ENCODE data around the gene CBLN3. TPM values are rescaled to one million over a fixed set of nuclear protein-coding genes. Genes with fewer than 3 reads are reported as not detected.
A peak's percentile ranks its signal among the peaks of the same experiment; 100 is the strongest.

The CBLN3 gene
- total RNA-seq, 4 donors from 2014 or later, result 0.16 to 0.36 (median 0.24) TPM; not detected in 1

DNA sequence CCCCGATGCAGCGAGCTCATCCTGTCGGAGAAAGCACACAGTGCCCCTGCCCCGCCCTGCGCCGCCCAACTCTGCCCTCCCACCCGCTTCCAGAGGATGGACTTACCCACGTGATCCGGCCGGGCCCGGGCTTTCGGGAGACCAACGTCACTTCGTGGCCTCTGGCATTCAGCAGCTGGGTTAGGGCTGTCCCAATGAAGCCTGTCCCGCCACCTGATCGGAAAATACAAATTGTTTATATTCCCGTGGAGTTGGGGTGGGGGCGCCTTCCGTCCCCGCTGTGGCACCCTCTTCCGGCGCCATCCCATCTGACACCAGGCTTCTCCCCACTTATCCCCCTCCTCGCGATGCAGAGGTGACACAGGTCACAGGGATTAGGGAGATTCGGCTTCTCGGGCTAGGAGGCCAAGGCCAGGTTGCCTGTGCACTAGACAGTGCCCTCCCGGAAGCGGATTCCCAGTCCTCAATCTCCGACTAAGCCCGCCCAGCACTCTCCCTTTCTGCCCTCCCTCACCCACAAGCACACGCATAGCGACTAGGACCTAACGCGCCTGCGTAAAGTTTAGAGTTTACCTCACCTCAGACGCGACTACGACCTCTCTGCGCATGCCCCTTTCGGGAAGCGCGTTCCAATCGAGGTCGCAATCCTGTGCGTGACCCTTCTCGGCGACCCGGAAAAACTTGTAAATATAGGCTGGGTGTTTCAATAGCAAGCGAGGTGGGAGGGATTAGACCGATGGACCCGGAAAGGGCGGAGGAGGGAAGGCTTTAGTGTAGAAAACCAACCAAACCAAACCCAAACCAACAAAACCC lies 13.0 kb upstream of the CBLN3 start, which contains the start of gene SDR39U1:
Gene SDR39U1 (minus strand): TSS at position 537 of the 813 bp plus-strand sequence. CDS start 7 bp downstream, at position 530.
- TF ChIP-seq POLR2A (IDR thresholded peaks at IDR 0.05), result peak; percentile 83 to 88
- TF ChIP-seq, protein P1, sequence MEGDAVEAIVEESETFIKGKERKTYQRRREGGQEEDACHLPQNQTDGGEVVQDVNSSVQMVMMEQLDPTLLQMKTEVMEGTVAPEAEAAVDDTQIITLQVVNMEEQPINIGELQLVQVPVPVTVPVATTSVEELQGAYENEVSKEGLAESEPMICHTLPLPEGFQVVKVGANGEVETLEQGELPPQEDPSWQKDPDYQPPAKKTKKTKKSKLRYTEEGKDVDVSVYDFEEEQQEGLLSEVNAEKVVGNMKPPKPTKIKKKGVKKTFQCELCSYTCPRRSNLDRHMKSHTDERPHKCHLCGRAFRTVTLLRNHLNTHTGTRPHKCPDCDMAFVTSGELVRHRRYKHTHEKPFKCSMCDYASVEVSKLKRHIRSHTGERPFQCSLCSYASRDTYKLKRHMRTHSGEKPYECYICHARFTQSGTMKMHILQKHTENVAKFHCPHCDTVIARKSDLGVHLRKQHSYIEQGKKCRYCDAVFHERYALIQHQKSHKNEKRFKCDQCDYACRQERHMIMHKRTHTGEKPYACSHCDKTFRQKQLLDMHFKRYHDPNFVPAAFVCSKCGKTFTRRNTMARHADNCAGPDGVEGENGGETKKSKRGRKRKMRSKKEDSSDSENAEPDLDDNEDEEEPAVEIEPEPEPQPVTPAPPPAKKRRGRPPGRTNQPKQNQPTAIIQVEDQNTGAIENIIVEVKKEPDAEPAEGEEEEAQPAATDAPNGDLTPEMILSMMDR (IDR thresholded peaks at IDR 0.05 in 4 of 5, conservative IDR thresholded peaks at IDR 0.05 in 1 of 5), result no peak
- peak; percentile 99 for ATAC-seq
- Histone ChIP-seq H3K36me3 (peaks cover 0 to 38% of the 10 kb centered on the region in 2 donors), H3K4me3 (peak within 1 kb of the TSS; percentile 71 to 89 (median 82)), H3K9me3 (no peaks in the 10 kb centered on the region), H3K27ac (peak within 1 kb of the TSS; percentile 97 to 99 (median 98)), H3K4me1 (peaks cover 35 to 39% of the 10 kb centered on the region in 2 donors), H3K27me3 (peaks cover 0 to 9% (median 0%) of the 10 kb centered on the region in 3 donors)
- peak; percentile 96 to 97 for DNase-seq
- intact Hi-C loops (cut with DNase I; ENCODE audit: low total_unique reads), result loop anchor here (1.0 to 10.0 kb wide), 3 partner anchors 14 to 968 kb away; partner anchors contain the start of genes CBLN3, DCAF11, KHNYN and NRL
- in situ Hi-C loops (cut with MboI; ENCODE audit: low sequenced_read_pairs in 4 of 4), result loop anchor here in 2 of 4 donors (25.0 kb wide), 2 partner anchors 205 to 1130 kb away; partner anchors contain the start of genes BCL2L2 (in 1 of the 2), GMPR2 (in 1 of the 2), NEDD8 (in 1 of the 2) and PABPN1 (in 1 of the 2)

DNA sequence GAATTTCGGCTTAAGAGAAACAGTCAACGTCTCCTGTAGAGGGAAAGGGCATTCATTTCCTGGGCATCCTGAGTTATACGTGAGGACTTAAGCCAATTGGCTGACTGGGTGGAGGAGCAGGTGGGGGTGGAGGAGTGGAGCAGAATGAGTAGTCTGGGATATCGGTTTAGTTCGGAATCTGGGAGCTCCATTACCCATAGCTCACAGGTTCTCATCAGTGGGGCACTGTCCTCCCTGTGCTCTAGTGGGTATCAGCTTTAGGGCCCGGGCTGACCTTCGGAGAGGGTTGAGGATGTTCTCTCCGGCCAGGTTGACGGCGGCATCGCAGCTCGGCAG lies 12.4 kb upstream of the CBLN3 start:
- peak overlapping the region; percentile 71 to 89 (median 82) for H3K4me3 ChIP-seq
- ATAC-seq, result no peak
- in situ Hi-C loops (cut with MboI; ENCODE audit: low sequenced_read_pairs in 4 of 4), result loop anchor here in 2 of 4 donors (25.0 kb wide), 2 partner anchors 205 to 1130 kb away; partner anchors contain the start of genes BCL2L2 (in 1 of the 2), GMPR2 (in 1 of the 2), NEDD8 (in 1 of the 2) and PABPN1 (in 1 of the 2)

DNA sequence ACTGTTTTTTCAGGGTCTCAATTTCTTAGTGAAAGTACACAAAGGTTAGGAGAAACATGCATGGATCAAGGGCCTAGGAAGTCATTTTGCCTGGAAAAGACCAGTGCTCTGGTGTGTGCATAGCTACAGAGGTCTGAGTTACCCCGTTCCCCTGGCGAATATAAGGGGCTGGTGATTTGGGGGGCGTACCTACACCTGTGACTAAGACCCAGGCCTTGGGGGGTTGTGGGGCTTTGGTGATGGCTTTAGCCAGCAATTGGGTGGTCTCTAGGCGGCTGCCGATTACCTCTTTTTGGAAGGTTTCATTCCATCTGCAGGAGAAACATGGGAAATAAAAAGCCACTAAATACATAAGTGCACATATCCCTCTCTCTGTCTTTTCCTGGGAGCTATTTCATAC lies 12.0 kb upstream of the CBLN3 start:
- H3K4me3 ChIP-seq, result peak overlapping the region; percentile 71 to 89 (median 82)
- in situ Hi-C loops (cut with MboI; ENCODE audit: low sequenced_read_pairs in 4 of 4) (loop anchor here in 2 of 4 donors (25.0 kb wide), 2 partner anchors 204 to 1129 kb away; partner anchors contain the start of genes BCL2L2 (in 1 of the 2), GMPR2 (in 1 of the 2), NEDD8 (in 1 of the 2) and PABPN1 (in 1 of the 2)), intact Hi-C loops (cut with DNase I; ENCODE audit: low total_unique reads) (loop anchor here (10.0 kb wide), 1 partner anchor 967 kb away; no protein-coding TSS in a partner anchor)
- peaks cover 35 to 48% of the 10 kb centered on the region in 2 donors for H3K4me1 ChIP-seq
- DNase-seq (no peak), ATAC-seq (no peak)
- no peak for TF ChIP-seq POLR2A (IDR thresholded peaks at IDR 0.05)
- TF ChIP-seq, protein P1 (IDR thresholded peaks at IDR 0.05 in 4 of 5, conservative IDR thresholded peaks at IDR 0.05 in 1 of 5), result no peak
- peak overlapping the region; percentile 97 to 99 (median 98) for H3K27ac ChIP-seq
- no peaks in the 10 kb centered on the region for H3K9me3 ChIP-seq
- H3K27me3 ChIP-seq, result peaks cover 0 to 9% (median 0%) of the 10 kb centered on the region in 3 donors
- H3K36me3 ChIP-seq, result peaks cover 0 to 44% of the 10 kb centered on the region in 2 donors

More for the DNA sequence above, 12.4 kb upstream of the CBLN3 start:
- Histone ChIP-seq H3K9me3 (no peaks in the 10 kb centered on the region), H3K36me3 (peaks cover 0 to 44% of the 10 kb centered on the region in 2 donors), H3K4me1 (peaks cover 35 to 44% of the 10 kb centered on the region in 2 donors), H3K27ac (peak overlapping the region; percentile 97 to 99 (median 98)), H3K27me3 (peaks cover 0 to 9% (median 0%) of the 10 kb centered on the region in 3 donors)
- TF ChIP-seq POLR2A (IDR thresholded peaks at IDR 0.05), result no peak
- TF ChIP-seq, protein P1 (IDR thresholded peaks at IDR 0.05 in 4 of 5, conservative IDR thresholded peaks at IDR 0.05 in 1 of 5), result no peak
- no peak for DNase-seq
- intact Hi-C loops (cut with DNase I; ENCODE audit: low total_unique reads), result loop anchor here (1.0 to 10.0 kb wide), 3 partner anchors 13 to 967 kb away; partner anchors contain the start of genes CBLN3, DCAF11, KHNYN and NRL

DNA sequence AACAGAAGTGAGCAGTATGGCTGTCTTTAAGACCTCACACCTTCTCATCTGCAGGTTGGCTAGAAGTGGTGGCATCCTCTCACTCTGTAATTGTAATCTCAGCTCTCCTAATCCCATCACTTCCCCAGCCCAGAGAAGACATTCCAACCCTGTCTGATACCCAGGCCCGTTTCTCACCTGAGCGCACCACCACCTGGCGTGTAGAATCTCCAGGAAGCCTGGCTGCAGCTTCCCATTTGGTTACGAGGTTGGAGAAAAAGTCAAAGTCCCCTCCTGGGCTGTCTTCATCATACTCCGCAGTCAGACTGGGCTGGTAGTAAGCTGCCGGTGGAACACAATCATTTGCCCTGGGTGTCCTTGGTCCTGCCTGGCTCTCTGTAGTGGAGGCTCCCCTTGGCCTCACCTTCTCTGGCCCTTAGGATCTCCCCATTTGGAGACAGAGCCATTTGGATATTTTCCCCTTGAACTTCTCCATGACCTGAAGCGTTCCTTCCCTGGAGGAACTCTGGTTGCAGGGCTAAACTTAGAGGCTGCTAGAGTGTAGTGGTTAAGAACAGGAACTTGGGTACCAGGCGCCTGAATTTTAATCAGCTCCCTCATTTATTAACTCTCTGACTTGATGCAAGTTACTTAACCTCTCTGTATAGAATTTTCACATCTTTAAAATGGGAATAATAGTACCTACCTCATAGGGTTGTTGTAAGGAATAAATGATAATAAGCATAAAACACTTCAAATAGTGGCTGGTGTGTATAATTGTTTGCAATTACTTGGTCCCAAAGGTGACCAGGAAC lies 11.3 kb upstream of the CBLN3 start:
- no peaks in the 10 kb centered on the region for H3K9me3 ChIP-seq
- H3K27ac ChIP-seq, result peak overlapping the region; percentile 97 to 99 (median 98)
- intact Hi-C loops (cut with DNase I; ENCODE audit: low total_unique reads) (loop anchor here (10.0 kb wide), 1 partner anchor 966 kb away; no protein-coding TSS in a partner anchor), in situ Hi-C loops (cut with MboI; ENCODE audit: low sequenced_read_pairs in 4 of 4) (loop anchor here in 2 of 4 donors (25.0 kb wide), 2 partner anchors 204 to 1129 kb away; partner anchors contain the start of genes BCL2L2 (in 1 of the 2), GMPR2 (in 1 of the 2), NEDD8 (in 1 of the 2) and PABPN1 (in 1 of the 2))
- ATAC-seq (no peak), DNase-seq (no peak)
- peaks cover 0 to 3% (median 0%) of the 10 kb centered on the region in 3 donors for H3K27me3 ChIP-seq
- TF ChIP-seq, protein P1 (IDR thresholded peaks at IDR 0.05 in 4 of 5, conservative IDR thresholded peaks at IDR 0.05 in 1 of 5), result no peak
- no peak for TF ChIP-seq POLR2A (IDR thresholded peaks at IDR 0.05)
- no peak overlapping the region for H3K4me3 ChIP-seq
- peaks cover 35 to 51% of the 10 kb centered on the region in 2 donors for H3K4me1 ChIP-seq
- H3K36me3 ChIP-seq, result peaks cover 0 to 50% of the 10 kb centered on the region in 2 donors

Data from gastrocnemius medialis (tissue), 4 donors.